HAP-1 (cell line): ENCODE measurements around the gene CCDC122.
"Not testable (repeated sequence)": the region's sequence is repeated elsewhere in the genome, so short reads cannot be mapped to it uniquely, and the experiment has no call there.

ENCODE experiments used
- DNase-seq, 2 experiments: peaks; one replicate each; pipeline ENCODE4 v3.0.0-alpha.2; 2016 to 2020; ENCODE audit warnings: low spot score in 2 of 2
- H3K27me3 ChIP-seq: fragments of 250-450 bp; sonication (Bioruptor Pico); 2 replicates; pipeline ENCODE4 v1.5.1; 2020; ENCODE audit warnings: low read depth, mild to moderate bottlenecking, moderate library complexity
- H3K36me3 ChIP-seq: fragments of 250-450 bp; sonication (Bioruptor Pico); replicated peaks from 2 replicates; pipeline ENCODE4 v1.5.1; 2020; ENCODE audit warnings: mild to moderate bottlenecking
- H3K4me1 ChIP-seq: fragments of 250-450 bp; sonication (Bioruptor Pico); 2 replicates; pipeline ENCODE4 v1.5.1; 2020; ENCODE audit warnings: mild to moderate bottlenecking
- H3K4me3 ChIP-seq: fragments of 250-450 bp; sonication (Bioruptor Pico); 2 replicates; pipeline ENCODE4 v1.5.1; 2020; ENCODE audit warnings: mild to moderate bottlenecking, moderate library complexity
- H3K9me3 ChIP-seq: fragments of 250-450 bp; sonication (Bioruptor Pico); 2 replicates; pipeline ENCODE4 v1.5.1; 2020; ENCODE audit warnings: mild to moderate bottlenecking, moderate library complexity
- in situ Hi-C: fragments of 300-500 bp; cut with MboI; formaldehyde crosslinking; loops from 3 replicates; pipeline ENCODE4 v1.14.3; 2020; ENCODE audit warnings: low sequenced_read_pairs, inconsistent platforms, mixed read lengths

CCDC122 gene

DNA sequence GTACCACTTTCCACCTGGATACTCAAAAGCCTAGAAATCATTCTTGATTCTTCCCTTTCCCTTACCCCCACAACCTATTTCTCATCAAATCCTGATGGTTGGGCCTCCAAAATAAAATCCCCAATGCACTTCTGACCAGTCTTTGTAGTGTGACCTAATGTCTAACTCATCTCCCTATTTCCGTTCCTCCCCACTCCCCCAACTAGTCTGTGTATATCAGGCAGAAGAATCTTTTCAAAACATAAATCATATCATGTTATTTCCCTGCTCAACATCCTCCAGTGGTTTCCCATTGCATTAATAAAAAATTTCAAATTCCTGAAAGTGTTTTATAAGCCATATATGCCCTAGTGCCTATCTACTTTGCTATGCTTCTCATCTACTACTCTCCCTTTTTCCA lies 17.7 kb downstream of the CCDC122 start:
- in situ Hi-C loops, result no loop called here
- Histone ChIP-seq H3K4me1 (no peaks in the 10 kb centered on the region), H3K9me3 (no peaks in the 10 kb centered on the region), H3K27me3 (no peaks in the 10 kb centered on the region), H3K36me3 (no peaks in the 10 kb centered on the region), H3K4me3 (no peak overlapping the region)
- no peak for DNase-seq

DNA sequence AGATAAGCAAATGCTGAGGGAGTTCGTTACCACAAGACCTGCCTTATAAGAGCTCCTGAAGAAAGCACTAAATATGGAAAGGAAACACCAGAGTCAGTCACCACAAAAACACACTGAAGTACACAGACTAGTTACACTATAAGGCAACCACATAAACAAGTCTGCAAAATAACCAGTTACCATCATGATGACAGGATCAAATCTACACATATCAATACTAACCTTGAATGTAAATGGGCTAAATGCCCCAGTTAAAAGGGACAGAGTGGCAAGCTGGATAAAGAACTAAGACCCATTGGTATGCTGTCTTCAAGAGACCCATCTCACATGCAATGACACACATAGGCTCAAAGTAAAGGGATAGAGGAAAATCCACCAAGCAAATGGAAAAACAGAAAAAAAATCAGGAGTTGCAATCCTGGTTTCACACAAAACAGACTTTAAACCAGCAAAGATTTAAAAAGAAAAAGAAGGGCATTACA lies 26.6 kb downstream of the CCDC122 start:
- peaks cover 7% of the 10 kb centered on the region; the same call in 1 of the 2 replicates for H3K9me3 ChIP-seq
- H3K27me3 ChIP-seq, result no peaks in the 10 kb centered on the region
- in situ Hi-C loops, result no loop called here
- no peaks in the 10 kb centered on the region for H3K36me3 ChIP-seq
- peaks cover 2% of the 10 kb centered on the region; the same call in 1 of the 2 replicates for H3K4me1 ChIP-seq
- no peak for DNase-seq
- H3K4me3 ChIP-seq, result no peak overlapping the region

DNA sequence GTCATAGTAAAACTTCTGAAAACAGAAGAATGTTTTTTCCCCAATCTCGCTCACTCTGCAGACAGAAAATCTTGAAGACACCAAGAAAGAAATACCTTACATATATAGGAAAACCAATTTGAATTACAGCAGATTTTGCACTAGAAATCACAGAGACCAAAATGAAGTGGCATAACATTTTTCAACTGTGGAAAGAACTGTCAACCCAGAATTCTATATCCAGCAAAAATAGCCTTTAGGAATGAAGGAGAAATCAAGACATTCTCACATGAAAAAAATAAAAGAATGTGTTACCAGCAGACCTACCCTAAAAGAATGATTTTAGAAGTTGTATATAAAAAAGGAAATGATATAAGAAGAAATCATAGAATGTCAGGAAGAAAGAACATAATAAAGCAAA lies 28.7 kb downstream of the CCDC122 start:
- in situ Hi-C loops, result no loop called here
- Histone ChIP-seq H3K4me1 (peaks cover 2% of the 10 kb centered on the region; the same call in 1 of the 2 replicates), H3K27me3 (no peaks in the 10 kb centered on the region), H3K9me3 (peaks cover 7% of the 10 kb centered on the region; the same call in 1 of the 2 replicates), H3K4me3 (no peak overlapping the region), H3K36me3 (no peaks in the 10 kb centered on the region)
- DNase-seq, result no peak

DNA sequence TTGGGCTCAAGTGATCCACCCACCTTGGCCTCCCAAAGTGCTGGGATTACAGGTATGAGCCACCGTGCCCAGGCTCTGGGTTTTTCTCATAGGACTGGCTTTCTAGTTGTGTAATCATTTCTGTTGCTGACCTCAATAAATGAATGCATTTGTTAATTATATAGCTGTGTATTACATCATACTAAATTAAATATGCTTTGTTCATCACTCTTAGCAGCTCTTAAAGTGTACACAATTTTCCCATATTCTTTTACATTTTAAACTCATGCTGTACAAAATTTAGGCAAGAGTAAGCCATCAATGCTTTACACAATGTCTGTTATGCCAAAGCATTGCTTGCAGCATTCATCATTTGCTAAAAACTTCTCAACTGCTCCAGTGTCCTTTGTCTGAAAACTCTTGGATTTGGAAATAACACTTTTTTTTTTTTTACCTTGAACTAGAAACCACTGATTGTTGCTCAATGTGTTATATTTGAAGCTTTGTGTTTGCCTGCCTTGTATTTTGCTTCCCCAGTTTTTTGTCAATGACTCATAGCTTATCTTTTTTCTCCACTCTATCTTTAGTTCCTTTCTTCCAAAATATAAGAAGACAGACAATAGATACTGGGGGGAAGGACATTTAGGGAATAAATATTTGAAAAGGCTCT lies 31.4 kb downstream of the CCDC122 start:
- Histone ChIP-seq H3K36me3 (no peaks in the 10 kb centered on the region), H3K9me3 (peaks cover 7% of the 10 kb centered on the region; the same call in 1 of the 2 replicates), H3K4me3 (no peak overlapping the region), H3K27me3 (no peaks in the 10 kb centered on the region), H3K4me1 (peaks cover 9% of the 10 kb centered on the region)
- DNase-seq, result no peak
- in situ Hi-C loops, result no loop called here

DNA sequence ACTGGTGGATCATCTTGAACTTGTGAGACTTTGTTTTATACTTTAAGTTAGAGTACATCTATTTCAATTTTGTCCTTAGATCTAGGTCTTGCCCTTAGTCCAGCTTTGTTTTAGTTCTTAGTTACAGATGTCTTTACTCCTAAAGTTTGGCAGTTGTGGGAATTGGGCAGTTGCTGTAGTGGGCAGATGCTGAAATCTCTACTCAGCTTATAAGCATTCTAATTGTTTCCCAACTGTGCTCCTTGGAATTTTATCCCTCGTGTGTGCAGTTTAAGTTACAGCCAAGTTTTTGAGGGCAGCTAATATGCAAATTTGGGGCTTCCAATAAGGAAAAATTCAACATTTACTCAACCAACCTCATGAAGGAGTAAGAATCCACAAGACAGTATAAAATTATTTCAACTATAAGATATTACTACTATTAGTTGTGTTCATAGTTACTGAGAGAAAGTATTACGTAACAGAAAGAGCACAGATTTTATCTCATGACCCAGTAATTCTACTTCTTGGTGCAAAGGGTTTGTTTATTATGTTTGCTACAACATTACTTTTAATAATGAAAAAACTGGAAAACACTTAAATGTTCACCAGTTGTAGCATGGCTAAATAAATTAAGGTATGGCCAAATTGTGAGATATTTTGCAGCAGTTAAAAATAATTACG lies 32.9 kb downstream of the CCDC122 start:
- Histone ChIP-seq H3K27me3 (no peaks in the 10 kb centered on the region), H3K4me3 (no peak overlapping the region), H3K36me3 (no peaks in the 10 kb centered on the region), H3K9me3 (no peaks in the 10 kb centered on the region), H3K4me1 (peaks cover 9% of the 10 kb centered on the region)
- no peak for DNase-seq
- in situ Hi-C loops, result no loop called here

DNA sequence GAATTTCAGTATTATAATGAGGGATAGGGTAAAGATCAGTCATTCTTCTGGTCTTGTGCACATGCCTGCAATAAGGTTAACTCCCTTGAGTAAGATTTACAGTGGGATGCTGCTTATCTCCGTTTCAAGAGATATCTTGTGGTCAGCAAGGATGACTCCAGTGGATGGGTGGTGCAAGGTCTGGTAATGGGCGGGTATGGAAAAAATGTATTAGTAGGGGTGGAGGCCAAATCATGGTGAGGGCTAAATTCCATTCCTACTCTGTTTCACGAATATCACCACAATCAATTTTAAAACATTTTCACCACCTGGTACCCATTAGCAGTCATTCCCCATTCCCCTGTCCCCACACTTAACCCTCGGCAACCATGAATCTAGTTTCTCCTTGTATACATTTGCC lies 40.6 kb downstream of the CCDC122 start:
- no peak for DNase-seq
- no peak overlapping the region for H3K4me3 ChIP-seq
- H3K27me3 ChIP-seq, result no peaks in the 10 kb centered on the region
- no peaks in the 10 kb centered on the region for H3K9me3 ChIP-seq
- in situ Hi-C loops, result no loop called here
- H3K4me1 ChIP-seq, result no peaks in the 10 kb centered on the region
- H3K36me3 ChIP-seq, result no peaks in the 10 kb centered on the region

DNA sequence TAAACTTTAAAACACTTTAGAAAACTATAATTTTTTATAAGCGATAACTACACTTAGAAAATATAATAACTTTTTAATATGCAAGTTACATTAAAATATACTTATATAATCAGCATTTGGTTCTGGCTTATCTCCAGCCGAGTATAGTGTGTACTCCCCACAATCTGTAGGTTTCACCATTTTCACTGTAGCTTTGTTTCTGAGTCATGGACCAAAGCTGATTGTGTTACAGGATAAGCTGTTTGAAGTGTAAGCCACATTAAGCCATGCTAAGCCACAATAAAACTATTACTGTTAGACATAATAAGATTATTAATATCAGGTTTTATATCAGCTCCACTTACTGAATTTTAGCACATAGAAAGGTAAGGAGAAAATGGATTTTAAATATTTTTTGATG lies 43.8 kb downstream of the CCDC122 start:
- in situ Hi-C loops, result no loop called here
- no peak for DNase-seq
- no peaks in the 10 kb centered on the region for H3K36me3 ChIP-seq

DNA sequence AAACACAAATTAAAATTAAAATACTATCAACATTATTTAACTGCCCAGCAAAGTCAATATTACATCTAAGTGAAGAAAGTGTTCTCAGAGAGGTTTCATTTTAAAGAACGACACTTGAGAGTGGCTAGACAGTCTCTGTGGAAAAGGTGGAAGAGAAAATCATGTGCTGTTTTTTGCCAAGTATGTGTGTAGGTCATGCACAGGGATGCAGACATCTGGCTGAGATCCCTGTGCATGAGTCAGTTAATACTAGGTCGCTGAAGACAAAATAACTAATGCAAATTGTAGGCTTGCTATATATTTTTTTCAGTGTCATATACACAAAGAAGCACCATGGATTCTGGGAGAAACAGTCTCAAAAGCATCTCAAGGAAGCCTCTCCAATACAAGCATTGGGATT lies 48.5 kb downstream of the CCDC122 start:
- no peaks in the 10 kb centered on the region for H3K4me1 ChIP-seq
- DNase-seq, result no peak
- in situ Hi-C loops, result no loop called here
- no peaks in the 10 kb centered on the region for H3K9me3 ChIP-seq
- peaks cover 6% of the 10 kb centered on the region; the same call in 1 of the 2 replicates for H3K27me3 ChIP-seq
- H3K36me3 ChIP-seq, result no peaks in the 10 kb centered on the region
- H3K4me3 ChIP-seq, result no peak overlapping the region

More for the DNA sequence above, 43.8 kb downstream of the CCDC122 start:
- no peak overlapping the region for H3K4me3 ChIP-seq
- no peaks in the 10 kb centered on the region for H3K27me3 ChIP-seq
- H3K4me1 ChIP-seq, result no peaks in the 10 kb centered on the region
- H3K9me3 ChIP-seq, result no peaks in the 10 kb centered on the region

DNA sequence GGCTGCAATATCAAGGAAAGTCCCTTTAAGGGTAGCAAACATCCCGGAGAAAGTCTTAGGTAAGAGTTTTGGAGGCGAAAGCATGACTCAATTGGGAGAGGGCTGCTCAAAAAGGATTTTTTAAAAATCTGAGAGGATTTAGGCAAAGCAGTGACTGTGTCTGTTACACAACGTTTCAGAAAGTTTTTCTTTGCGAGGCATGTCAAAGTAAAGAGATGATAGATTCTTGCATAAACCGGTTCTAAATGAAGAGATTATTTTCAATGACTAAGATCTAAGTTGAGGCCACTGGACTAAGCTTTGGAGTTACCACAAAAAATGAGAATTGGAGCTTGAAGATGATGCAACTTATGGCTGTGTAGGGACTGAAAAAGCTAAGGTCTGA lies 49.1 kb downstream of the CCDC122 start:
- Histone ChIP-seq H3K4me3 (no peak overlapping the region), H3K27me3 (peaks cover 6% of the 10 kb centered on the region; the same call in 1 of the 2 replicates), H3K9me3 (no peaks in the 10 kb centered on the region), H3K36me3 (no peaks in the 10 kb centered on the region), H3K4me1 (no peaks in the 10 kb centered on the region)
- DNase-seq, result no peak
- in situ Hi-C loops, result no loop called here

DNA sequence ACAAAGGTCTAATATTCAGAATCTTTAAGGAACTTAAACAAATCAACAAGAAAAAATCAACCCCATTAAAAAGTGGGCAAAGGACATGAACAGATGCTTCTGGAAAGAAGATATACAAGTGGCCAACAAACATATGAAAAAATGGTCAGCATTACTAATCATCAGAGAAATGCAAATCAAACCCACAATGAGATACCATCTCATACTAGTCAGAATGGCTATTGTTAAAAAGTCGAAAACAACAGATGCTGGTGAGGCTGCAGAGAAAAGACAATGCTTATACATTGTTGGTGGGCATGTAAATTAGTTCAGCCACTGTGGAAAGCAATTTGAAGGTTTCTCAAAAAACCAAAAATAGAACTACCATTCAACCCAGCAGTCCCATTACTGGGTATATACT lies 54.9 kb downstream of the CCDC122 start:
- not testable (repeated sequence) for H3K36me3 ChIP-seq, H3K27me3 ChIP-seq, DNase-seq, H3K4me1 ChIP-seq, H3K4me3 ChIP-seq, H3K9me3 ChIP-seq
- in situ Hi-C loops, result loop anchor here (25.0 kb wide), 2 partner anchors 712 to 862 kb away; no protein-coding TSS in a partner anchor

DNA sequence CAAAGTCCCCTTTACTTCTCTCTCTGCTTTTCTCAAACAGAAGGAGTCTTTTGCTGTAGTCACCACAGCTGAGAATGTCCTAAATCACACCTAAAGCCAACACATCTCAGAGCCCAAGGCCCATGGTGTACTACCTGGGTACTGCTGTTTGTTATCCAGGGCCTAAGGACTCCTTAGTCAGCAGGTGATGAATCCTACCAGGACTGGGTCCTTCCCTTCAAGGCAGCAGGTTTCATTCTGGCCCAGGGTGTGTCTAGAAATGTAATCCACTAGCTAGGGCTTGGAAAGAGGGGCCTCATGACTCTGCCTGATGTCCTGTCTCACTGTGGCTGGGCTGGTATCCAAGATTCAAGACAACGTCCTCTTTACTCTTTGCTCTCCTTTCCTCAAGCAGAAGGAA lies 56.6 kb downstream of the CCDC122 start:
- Histone ChIP-seq H3K36me3 (no peaks in the 10 kb centered on the region), H3K4me1 (no peaks in the 10 kb centered on the region), H3K9me3 (no peaks in the 10 kb centered on the region), H3K27me3 (peaks cover 6% of the 10 kb centered on the region; the same call in 1 of the 2 replicates), H3K4me3 (no peak overlapping the region)
- in situ Hi-C loops, result loop anchor here (25.0 kb wide), 2 partner anchors 711 to 861 kb away; no protein-coding TSS in a partner anchor
- DNase-seq, result no peak

DNA sequence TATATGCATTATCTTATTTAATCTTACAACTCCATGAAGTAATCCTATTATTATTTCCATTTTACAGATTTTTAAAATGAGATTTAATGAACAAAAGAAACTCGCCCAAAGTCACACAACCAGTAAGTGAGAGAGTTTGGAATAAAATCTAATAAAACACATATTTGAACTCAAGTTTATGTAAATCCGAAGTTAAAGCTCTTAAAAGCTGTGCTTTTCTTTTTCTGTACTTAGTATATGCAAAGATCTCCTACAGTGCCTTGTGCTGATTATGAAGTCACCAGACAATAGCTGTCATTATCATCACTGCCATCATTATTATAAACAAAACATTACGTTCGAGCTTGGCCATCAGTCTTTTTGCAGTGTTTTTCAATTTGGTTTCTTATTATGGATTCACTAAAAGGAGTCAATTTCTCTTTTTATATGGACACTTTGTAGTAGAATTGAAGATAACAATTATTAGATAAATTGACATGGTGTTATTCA lies 63.1 kb downstream of the CCDC122 start:
- Histone ChIP-seq H3K36me3 (no peaks in the 10 kb centered on the region), H3K4me3 (no peak overlapping the region), H3K4me1 (peaks cover 15% of the 10 kb centered on the region), H3K27me3 (peaks cover 13% of the 10 kb centered on the region), H3K9me3 (no peaks in the 10 kb centered on the region)
- DNase-seq, result peak in 1 of 2 experiments; percentile 94
- in situ Hi-C loops, result loop anchor here (25.0 kb wide), 2 partner anchors 704 to 854 kb away; no protein-coding TSS in a partner anchor

DNA sequence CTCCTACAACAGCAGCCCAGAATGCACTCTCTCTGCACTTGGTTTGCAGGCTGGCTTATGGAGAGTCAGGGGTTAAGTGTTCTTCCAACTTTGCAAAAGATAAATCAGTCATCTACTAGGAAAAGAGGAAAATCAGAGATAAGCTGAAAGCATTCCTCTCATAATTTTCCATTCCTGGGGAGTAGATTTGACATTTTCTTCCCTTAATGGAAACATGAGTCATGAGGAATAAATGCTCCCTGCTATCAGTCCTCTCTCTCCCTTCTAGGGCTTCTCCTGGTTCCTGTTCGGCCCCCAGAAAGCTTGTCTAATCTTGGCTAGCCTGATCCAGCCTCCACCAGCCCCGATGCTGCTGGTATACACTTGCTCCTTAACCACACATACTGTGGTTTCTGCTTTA lies 64.3 kb downstream of the CCDC122 start:
- Histone ChIP-seq H3K36me3 (no peaks in the 10 kb centered on the region), H3K4me1 (peaks cover 15% of the 10 kb centered on the region), H3K27me3 (peaks cover 13% of the 10 kb centered on the region), H3K4me3 (no peak overlapping the region), H3K9me3 (no peaks in the 10 kb centered on the region)
- DNase-seq, result peak in 1 of 2 experiments; percentile 51
- in situ Hi-C loops, result loop anchor here (25.0 kb wide), 2 partner anchors 703 to 853 kb away; no protein-coding TSS in a partner anchor

DNA sequence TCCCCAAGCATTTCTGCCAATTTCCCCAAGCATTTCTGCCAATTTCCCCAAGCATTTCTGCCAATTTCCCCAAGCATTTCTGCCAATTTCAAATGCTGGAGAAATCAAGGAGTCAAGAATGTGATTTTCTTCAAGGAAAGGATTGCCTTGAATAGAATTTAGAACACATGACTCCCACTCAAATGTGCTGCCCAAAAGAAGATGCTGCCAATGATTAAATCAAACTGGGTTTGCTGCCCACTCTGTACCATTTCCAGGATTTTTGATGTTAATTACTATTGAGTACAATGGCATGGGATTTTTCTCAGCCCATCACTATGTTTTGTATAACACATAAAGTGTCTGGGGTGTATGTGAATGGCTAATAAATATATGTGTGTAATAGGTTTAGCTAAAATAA lies 70.9 kb downstream of the CCDC122 start:
- Histone ChIP-seq H3K4me3 (no peak overlapping the region), H3K27me3 (peaks cover 15% of the 10 kb centered on the region), H3K9me3 (no peaks in the 10 kb centered on the region), H3K4me1 (no peaks in the 10 kb centered on the region), H3K36me3 (no peaks in the 10 kb centered on the region)
- no peak for DNase-seq
- in situ Hi-C loops, result loop anchor here (25.0 kb wide), 2 partner anchors 696 to 846 kb away; no protein-coding TSS in a partner anchor
